PFSK-1 (cell line): ENCODE measurements around the gene MYO1G.

Experiments used
- FOXP2 ChIP-seq: optimal IDR thresholded peaks from 2 replicates; pipeline ENCODE3; 2011; ENCODE audit warnings: borderline replicate concordance, control low read depth, inconsistent platforms; ENCODE audit not compliant: insufficient read depth; ENCODE audit errors: extremely low read length, extremely low read depth
- POLR2AphosphoS5 ChIP-seq: IDR thresholded peaks from 2 replicates; pipeline ENCODE4 v1.6.1; 2012; ENCODE audit warnings: low read depth, mild to moderate bottlenecking, control low read depth, low read length, moderate library complexity
- REST ChIP-seq, 2 experiments: IDR thresholded peaks; 2 replicates each; pipeline versions ENCODE4 v1.6.1 to v1.8.0; 2011 to 2012; ENCODE audit warnings: low read depth in 2 of 2, low read length in 2 of 2, control low read depth in 1 of 2, inconsistent platforms in 1 of 2, mild to moderate bottlenecking in 1 of 2, moderate library complexity in 1 of 2; ENCODE audit not compliant: insufficient read depth in 1 of 2
- SIN3A ChIP-seq: IDR thresholded peaks from 2 replicates; pipeline ENCODE4 v1.6.1; 2012; ENCODE audit warnings: mild to moderate bottlenecking, low read length, moderate library complexity, borderline replicate concordance; ENCODE audit not compliant: insufficient read depth
- TAF1 ChIP-seq: IDR thresholded peaks from 2 replicates; pipeline ENCODE4 v1.6.1; 2012; ENCODE audit warnings: low read length, control low read depth, borderline replicate concordance; ENCODE audit not compliant: insufficient read depth

Gene MYO1G

GRCh38 chr7:45013465-45013967 lies 34.7 kb upstream of the MYO1G start:
- no peak for TF ChIP-seq POLR2AphosphoS5
- TF ChIP-seq FOXP2: no peak
- TF ChIP-seq SIN3A: no peak

- no peak for TF ChIP-seq SIN3A
- no peak for TF ChIP-seq TAF1
- TF ChIP-seq FOXP2: no peak
- TF ChIP-seq REST (IDR thresholded peaks at IDR 0.05; ENCODE audit: insufficient read depth in 1 of 2, low read depth in 2 of 2, low read length in 2 of 2): no peak
- no peak for TF ChIP-seq POLR2AphosphoS5
These were observed 28.9 kb upstream of the MYO1G start for GRCh38 chr7:45007571-45008328.

- no peak for TF ChIP-seq TAF1
- TF ChIP-seq SIN3A: no peak
- no peak for TF ChIP-seq POLR2AphosphoS5
- TF ChIP-seq FOXP2: no peak
- no peak for TF ChIP-seq REST (IDR thresholded peaks at IDR 0.05; ENCODE audit: insufficient read depth in 1 of 2, low read depth in 2 of 2, low read length in 2 of 2)
These were observed 28.3 kb upstream of the MYO1G start for GRCh38 chr7:45007106-45007505.

- no peak for TF ChIP-seq FOXP2
- TF ChIP-seq TAF1: no peak
- no peak for TF ChIP-seq SIN3A
- no peak for TF ChIP-seq REST (IDR thresholded peaks at IDR 0.05; ENCODE audit: insufficient read depth in 1 of 2, low read depth in 2 of 2, low read length in 2 of 2)
- TF ChIP-seq POLR2AphosphoS5: no peak
These were observed 25.0 kb upstream of the MYO1G start for GRCh38 chr7:45003789-45004188.

GRCh38 chr7:45001826-45002225 lies 23.0 kb upstream of the MYO1G start:
- no peak for TF ChIP-seq TAF1
- TF ChIP-seq SIN3A: no peak
- TF ChIP-seq POLR2AphosphoS5: no peak
- TF ChIP-seq FOXP2: no peak
- no peak for TF ChIP-seq REST (IDR thresholded peaks at IDR 0.05; ENCODE audit: insufficient read depth in 1 of 2, low read depth in 2 of 2, low read length in 2 of 2)
